GM12878 (cell line): ENCODE data around the gene MTX1. TPM values are rescaled to one million over a fixed set of nuclear protein-coding genes. Genes with fewer than 3 reads are reported as not detected.

ENCODE experiments used
- ATAC-seq: fragments of 200-7000 bp; cut with Tn5 transposase; 3 replicates; pipeline ENCODE4 v1.9.1; 2020; ENCODE audit warnings: mild to moderate bottlenecking, moderate library complexity
- BruUV-seq: library from RNA; stranded (reverse); fragments of 400-500 nt; replicated peaks from 2 replicates; lab custom pipeline; 2021; lab: Mats Ljungman, UMichigan
- CTCF ChIA-PET: fragments of 300-600 bp; sonication (Branson Sonifier 250); formaldehyde crosslinking; extraction: SDS; loops from one replicate; lab custom pipeline; 2021; ENCODE audit warnings: inconsistent platforms; lab: Yijun Ruan, JAX
- POLR2A ChIA-PET: fragments of 350-600 bp; formaldehyde crosslinking; extraction: SDS; loops from one replicate; lab custom pipeline; 2021; ENCODE audit warnings: inconsistent platforms; lab: Charles Lee
- RAD21 ChIA-PET: fragments of 300-600 bp; sonication (Branson Sonifier 250); formaldehyde crosslinking; loops from one replicate; lab custom pipeline; 2023; ENCODE audit warnings: antibody characterized with exemption; ENCODE audit not compliant: unreplicated experiment; lab: Charles Lee
- SMC1A ChIA-PET: fragments of 300-600 bp; sonication (Branson Sonifier 250); formaldehyde crosslinking; loops from one replicate; lab custom pipeline; 2023; ENCODE audit not compliant: unreplicated experiment, uncharacterized antibody; lab: Charles Lee
- DNase-seq: peaks from one replicate; pipeline ENCODE4 v3.0.0-alpha.2; 2011; ENCODE audit warnings: low read depth, low spot score
- FAIRE-seq: peaks from 3 replicates; lab custom pipeline; 2011; peaks lifted over from hg19 to GRCh38; lab: Jason Lieb, UNC
- H2AFZ ChIP-seq: 2 replicates; pipeline ENCODE4 v1.6.0; 2011; ENCODE audit warnings: low read depth, low read length, control low read depth; ENCODE audit not compliant: control insufficient read depth
- H3K27ac ChIP-seq: 2 replicates; pipeline ENCODE4 v1.5.1; 2011; ENCODE audit warnings: control low read depth; ENCODE audit not compliant: control insufficient read depth, insufficient read depth
- H3K27me3 ChIP-seq, 2 experiments: replicated peaks in 1 of 2; 2 replicates each; pipeline versions ENCODE4 v1.6.0 to v1.6.1; 2011; ENCODE audit warnings: low read length in 1 of 2; ENCODE audit not compliant: control insufficient read depth in 2 of 2, insufficient read depth in 2 of 2
- H3K36me3 ChIP-seq, 2 experiments: 2 replicates each; pipeline ENCODE4 v1.5.1; 2011; ENCODE audit warnings: low read length in 1 of 2; ENCODE audit not compliant: control insufficient read depth in 2 of 2, insufficient read depth in 2 of 2
- H3K4me1 ChIP-seq: 2 replicates; pipeline ENCODE4 v1.6.1; 2011; ENCODE audit warnings: mild to moderate bottlenecking, low read length, moderate library complexity, mixed read lengths; ENCODE audit not compliant: control insufficient read depth, insufficient read depth
- H3K4me2 ChIP-seq: 2 replicates; pipeline ENCODE4 v1.6.0; 2011; ENCODE audit warnings: control low read depth; ENCODE audit not compliant: control insufficient read depth, insufficient read depth
- H3K4me3 ChIP-seq: fragments of 200-600 bp; sonication (generic); 2 replicates; pipeline ENCODE4 v1.5.1; 2016
- H3K79me2 ChIP-seq: 2 replicates; pipeline ENCODE4 v1.6.0; 2011; ENCODE audit warnings: low read length; ENCODE audit not compliant: control insufficient read depth, insufficient read depth
- H3K9ac ChIP-seq: 2 replicates; pipeline ENCODE4 v1.8.0; 2011; ENCODE audit warnings: low read length, control low read depth, mixed read lengths; ENCODE audit not compliant: control insufficient read depth, insufficient read depth
- H3K9me3 ChIP-seq: replicated peaks from 3 replicates; pipeline ENCODE4 v1.5.1; 2011; ENCODE audit warnings: mild to moderate bottlenecking, low read length; ENCODE audit not compliant: control insufficient read depth, insufficient read depth
- H4K20me1 ChIP-seq: 2 replicates; pipeline ENCODE4 v1.6.0; 2011; ENCODE audit not compliant: control insufficient read depth, insufficient read depth
- BHLHE40 ChIP-seq, 2 experiments: fragments of 450-650 bp in 1 of 2; IDR thresholded peaks; 2 replicates each; pipeline ENCODE4 v1.6.1; 2011 to 2017; ENCODE audit warnings: low read depth in 2 of 2, borderline replicate concordance in 1 of 2, improper control_type of control experiment in 1 of 2, low read length in 1 of 2, mild to moderate bottlenecking in 1 of 2
- CHD4 ChIP-seq: fragments of 200-600 bp; sonication (generic); IDR thresholded peaks from 2 replicates; pipeline ENCODE4 v1.6.1; 2016; ENCODE audit warnings: mild to moderate bottlenecking
- EP300 ChIP-seq, 2 experiments: fragments of 150-350 bp in 1 of 2; IDR thresholded peaks; 2 replicates each; pipeline ENCODE4 v1.6.1; 2011 to 2012; ENCODE audit warnings: low read depth in 2 of 2, low read length in 2 of 2, borderline replicate concordance in 1 of 2, improper control_type of control experiment in 1 of 2, inconsistent platforms in 1 of 2; ENCODE audit not compliant: control insufficient read depth in 1 of 2
- IRF4 ChIP-seq: IDR thresholded peaks from 2 replicates; pipeline ENCODE4 v1.6.1; 2011; ENCODE audit warnings: low read depth, low read length
- MLLT1 ChIP-seq: fragments of 450-650 bp; IDR thresholded peaks from 2 replicates; pipeline ENCODE4 v1.6.1; 2016; ENCODE audit warnings: mild to moderate bottlenecking
- NFYA ChIP-seq: IDR thresholded peaks from 2 replicates; pipeline ENCODE4 v1.6.1; 2011; ENCODE audit warnings: low read depth, mild to moderate bottlenecking, low read length, improper control_type of control experiment, borderline replicate concordance
- SMARCA5 ChIP-seq: fragments of 450-650 bp; IDR thresholded peaks from 2 replicates; pipeline ENCODE4 v1.6.1; 2017; ENCODE audit warnings: mild to moderate bottlenecking
- TBL1XR1 ChIP-seq: IDR thresholded peaks from 2 replicates; pipeline ENCODE4 v1.6.1; 2012; ENCODE audit warnings: low read depth, low read length, improper control_type of control experiment
- YY1 ChIP-seq: IDR thresholded peaks from 2 replicates; pipeline ENCODE4 v1.6.1; 2011; ENCODE audit warnings: low read depth, mild to moderate bottlenecking, low read length
- WGBS: methylation state at CpG from one replicate; pipeline ENCODE4 v1.1.6; 2016; ENCODE audit warnings: low lambda C conversion rate; ENCODE audit not compliant: insufficient replicate concordance, insufficient coverage; ENCODE audit errors: missing lambda C conversion rate; 5-methylcytosine and 5-hydroxymethylcytosine counted together
- in situ Hi-C: fragments of 300-500 bp; cut with MboI; formaldehyde crosslinking; loops from 9 replicates; pipeline ENCODE4 v1.14.3; 2018; ENCODE audit warnings: mixed read lengths
- intact Hi-C: fragments of 100-400 bp; cut with micrococcal nuclease; formaldehyde crosslinking; loops from one replicate; pipeline ENCODE4 v1.14.2; 2022; ENCODE audit not compliant: unreplicated experiment
- polyA plus RNA-seq, 11 experiments: library from polyadenylated mRNA; depleted of rRNA in 4 of 11; unstranded in 6 of 11; stranded (reverse) in 5 of 11; fragments of >200 nt; fragmentation: Nextera tagmentation in 4 of 11; fragmentation: Illumina TruSeq in 1 of 11; extraction: Ambion mirVana in 4 of 11; extraction: Trizol in 1 of 11; gene quantifications; 1 replicate in 1 of 11; 2 replicates in 10 of 11; pipeline versions ENCODE4 v1.2.1 to v1.2.3, GENCODE V29; 2011 to 2016; ENCODE audit warnings: inconsistent platforms in 2 of 11, missing spikeins in 2 of 11, low read depth in 1 of 11
- total RNA-seq, 4 experiments: library from RNA; depleted of rRNA in 3 of 4; stranded (reverse); fragments of >200 nt in 3 of 4; fragmentation: Illumina TruSeq in 1 of 4; extraction: Trizol in 1 of 4; gene quantifications; 2 replicates each; pipeline versions ENCODE4 v1.2.1 to v1.2.3, GENCODE V29; 2013 to 2021
- TF ChIP-seq, protein P1 (sequence below): IDR thresholded peaks from 2 replicates; pipeline ENCODE4 v1.6.1; 2011; ENCODE audit warnings: mild to moderate bottlenecking, low read depth, low read length, moderate library complexity; ENCODE audit not compliant: insufficient replicate concordance
- TF ChIP-seq, protein P2 (sequence below): IDR thresholded peaks from 2 replicates; pipeline ENCODE4 v1.6.1; 2011; ENCODE audit warnings: low read depth, low read length, improper control_type of control experiment, borderline replicate concordance
- TF ChIP-seq, protein P3 (sequence below): fragments of 450-650 bp; IDR thresholded peaks from 2 replicates; pipeline ENCODE4 v1.6.1; 2017; ENCODE audit warnings: mild to moderate bottlenecking, low read depth, inconsistent platforms; ENCODE audit not compliant: poor library complexity, severe bottlenecking
- TF ChIP-seq, protein P4 (sequence below): fragments of 450-650 bp; IDR thresholded peaks from 2 replicates; pipeline ENCODE4 v1.6.1; 2017; ENCODE audit warnings: antibody characterized with exemption, mild to moderate bottlenecking, moderate library complexity

The MTX1 gene
- total and polyA plus RNA-seq, 10 of the 15 experiments (the other 5 are each of a cell fraction or from before 2014, with no cell fraction given): 15.8 to 92.0 (median 49.1) TPM

DNA sequence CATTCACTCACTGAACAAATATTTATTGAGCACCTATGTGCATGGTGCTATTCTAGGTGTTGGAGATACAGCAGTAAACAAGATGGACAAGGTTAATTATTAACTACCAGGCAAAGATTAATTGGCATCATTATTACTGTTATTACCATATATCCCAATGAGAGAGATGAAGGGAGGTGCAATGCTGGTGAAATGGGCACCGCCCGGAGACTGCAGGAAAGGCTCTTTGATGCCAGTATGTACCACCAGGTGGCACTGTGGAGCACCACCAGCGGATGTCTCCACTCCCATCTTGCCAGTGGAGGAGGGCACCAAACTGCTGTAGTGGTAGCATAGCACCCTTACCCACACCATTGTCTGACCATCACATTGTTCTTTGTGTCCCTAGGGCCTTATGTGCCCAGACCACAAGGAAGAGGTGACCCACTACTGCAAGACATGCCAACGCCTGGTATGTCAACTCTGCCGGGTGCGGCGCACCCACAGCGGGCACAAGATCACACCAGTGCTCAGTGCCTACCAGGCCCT lies 31.9 kb upstream of the MTX1 start:
- ATAC-seq (peak; percentile 69), DNase-seq (no peak), FAIRE-seq (peak; percentile 99)
- no peak overlapping the region for H3K9ac ChIP-seq
- H3K4me1 ChIP-seq: peaks cover 26% of the 10 kb centered on the region
- H3K36me3 ChIP-seq: no peaks in the 10 kb centered on the region
- no peaks in the 10 kb centered on the region for H3K27me3 ChIP-seq
- no peak overlapping the region for H3K4me3 ChIP-seq
- no peak overlapping the region; the same call in 1 of the 2 replicates for H2AFZ ChIP-seq
- RAD21 ChIA-PET: interaction anchor here (1.0 to 4.8 kb wide), 6 partner anchors 17 to 85 kb away, joined by 3 to 77 read pairs (median 8); no protein-coding TSS in a partner anchor
- intact Hi-C loops: loop anchor here (1.0 kb wide), 1 partner anchor 50 kb away; no protein-coding TSS in a partner anchor
- CTCF ChIA-PET: interaction anchor here (0.6 to 9.7 kb wide), 12 partner anchors 9 to 555 kb away, joined by 3 to 244 read pairs (median 10); partner anchors contain the start of gene THBS3
- in situ Hi-C loops: no loop called here
- POLR2A ChIA-PET: interaction anchor here (0.6 to 7.4 kb wide), 5 partner anchors 9 to 49 kb away, joined by 3 to 77 read pairs (median 6); no protein-coding TSS in a partner anchor
- H4K20me1 ChIP-seq: no peaks in the 10 kb centered on the region
- no peaks in the 10 kb centered on the region; the same call in 2 of the 3 replicates for H3K9me3 ChIP-seq
- H3K4me2 ChIP-seq: no peak overlapping the region
- no TSS peak for BruUV-seq
- peaks cover 12% of the 10 kb centered on the region for H3K79me2 ChIP-seq
- WGBS: 63% methylated on average over 8 of the region's 8 CpGs
- H3K27ac ChIP-seq: no peak overlapping the region
- SMC1A ChIA-PET: interaction anchor here (0.5 to 4.7 kb wide), 7 partner anchors 9 to 87 kb away, joined by 3 to 46 read pairs (median 12); partner anchors contain the start of genes MTX1 and THBS3
- TF ChIP-seq IRF4: peak; percentile 52; the same call in 1 of the 2 replicates
- TF ChIP-seq, protein P1, sequence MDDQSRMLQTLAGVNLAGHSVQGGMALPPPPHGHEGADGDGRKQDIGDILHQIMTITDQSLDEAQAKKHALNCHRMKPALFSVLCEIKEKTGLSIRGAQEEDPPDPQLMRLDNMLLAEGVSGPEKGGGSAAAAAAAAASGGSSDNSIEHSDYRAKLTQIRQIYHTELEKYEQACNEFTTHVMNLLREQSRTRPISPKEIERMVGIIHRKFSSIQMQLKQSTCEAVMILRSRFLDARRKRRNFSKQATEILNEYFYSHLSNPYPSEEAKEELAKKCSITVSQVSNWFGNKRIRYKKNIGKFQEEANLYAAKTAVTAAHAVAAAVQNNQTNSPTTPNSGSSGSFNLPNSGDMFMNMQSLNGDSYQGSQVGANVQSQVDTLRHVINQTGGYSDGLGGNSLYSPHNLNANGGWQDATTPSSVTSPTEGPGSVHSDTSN: no peak
- TF ChIP-seq, protein P2, sequence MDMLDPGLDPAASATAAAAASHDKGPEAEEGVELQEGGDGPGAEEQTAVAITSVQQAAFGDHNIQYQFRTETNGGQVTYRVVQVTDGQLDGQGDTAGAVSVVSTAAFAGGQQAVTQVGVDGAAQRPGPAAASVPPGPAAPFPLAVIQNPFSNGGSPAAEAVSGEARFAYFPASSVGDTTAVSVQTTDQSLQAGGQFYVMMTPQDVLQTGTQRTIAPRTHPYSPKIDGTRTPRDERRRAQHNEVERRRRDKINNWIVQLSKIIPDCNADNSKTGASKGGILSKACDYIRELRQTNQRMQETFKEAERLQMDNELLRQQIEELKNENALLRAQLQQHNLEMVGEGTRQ: no peak
- peak; percentile 77; the same call in 1 of the 2 replicates for TF ChIP-seq SMARCA5
- no peak for TF ChIP-seq EP300 (IDR thresholded peaks at IDR 0.05; ENCODE audit: borderline replicate concordance in 1 of 2, control insufficient read depth in 1 of 2, low read depth in 2 of 2, low read length in 2 of 2)
- TF ChIP-seq, protein P3, sequence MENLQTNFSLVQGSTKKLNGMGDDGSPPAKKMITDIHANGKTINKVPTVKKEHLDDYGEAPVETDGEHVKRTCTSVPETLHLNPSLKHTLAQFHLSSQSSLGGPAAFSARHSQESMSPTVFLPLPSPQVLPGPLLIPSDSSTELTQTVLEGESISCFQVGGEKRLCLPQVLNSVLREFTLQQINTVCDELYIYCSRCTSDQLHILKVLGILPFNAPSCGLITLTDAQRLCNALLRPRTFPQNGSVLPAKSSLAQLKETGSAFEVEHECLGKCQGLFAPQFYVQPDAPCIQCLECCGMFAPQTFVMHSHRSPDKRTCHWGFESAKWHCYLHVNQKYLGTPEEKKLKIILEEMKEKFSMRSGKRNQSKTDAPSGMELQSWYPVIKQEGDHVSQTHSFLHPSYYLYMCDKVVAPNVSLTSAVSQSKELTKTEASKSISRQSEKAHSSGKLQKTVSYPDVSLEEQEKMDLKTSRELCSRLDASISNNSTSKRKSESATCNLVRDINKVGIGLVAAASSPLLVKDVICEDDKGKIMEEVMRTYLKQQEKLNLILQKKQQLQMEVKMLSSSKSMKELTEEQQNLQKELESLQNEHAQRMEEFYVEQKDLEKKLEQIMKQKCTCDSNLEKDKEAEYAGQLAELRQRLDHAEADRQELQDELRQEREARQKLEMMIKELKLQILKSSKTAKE: no peak
- TF ChIP-seq CHD4: no peak
- TF ChIP-seq NFYA: no peak
- TF ChIP-seq, protein P4, sequence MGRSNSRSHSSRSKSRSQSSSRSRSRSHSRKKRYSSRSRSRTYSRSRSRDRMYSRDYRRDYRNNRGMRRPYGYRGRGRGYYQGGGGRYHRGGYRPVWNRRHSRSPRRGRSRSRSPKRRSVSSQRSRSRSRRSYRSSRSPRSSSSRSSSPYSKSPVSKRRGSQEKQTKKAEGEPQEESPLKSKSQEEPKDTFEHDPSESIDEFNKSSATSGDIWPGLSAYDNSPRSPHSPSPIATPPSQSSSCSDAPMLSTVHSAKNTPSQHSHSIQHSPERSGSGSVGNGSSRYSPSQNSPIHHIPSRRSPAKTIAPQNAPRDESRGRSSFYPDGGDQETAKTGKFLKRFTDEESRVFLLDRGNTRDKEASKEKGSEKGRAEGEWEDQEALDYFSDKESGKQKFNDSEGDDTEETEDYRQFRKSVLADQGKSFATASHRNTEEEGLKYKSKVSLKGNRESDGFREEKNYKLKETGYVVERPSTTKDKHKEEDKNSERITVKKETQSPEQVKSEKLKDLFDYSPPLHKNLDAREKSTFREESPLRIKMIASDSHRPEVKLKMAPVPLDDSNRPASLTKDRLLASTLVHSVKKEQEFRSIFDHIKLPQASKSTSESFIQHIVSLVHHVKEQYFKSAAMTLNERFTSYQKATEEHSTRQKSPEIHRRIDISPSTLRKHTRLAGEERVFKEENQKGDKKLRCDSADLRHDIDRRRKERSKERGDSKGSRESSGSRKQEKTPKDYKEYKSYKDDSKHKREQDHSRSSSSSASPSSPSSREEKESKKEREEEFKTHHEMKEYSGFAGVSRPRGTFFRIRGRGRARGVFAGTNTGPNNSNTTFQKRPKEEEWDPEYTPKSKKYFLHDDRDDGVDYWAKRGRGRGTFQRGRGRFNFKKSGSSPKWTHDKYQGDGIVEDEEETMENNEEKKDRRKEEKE: no peak
- no peak for TF ChIP-seq MLLT1
- TF ChIP-seq YY1: peak; percentile 78
- TF ChIP-seq BHLHE40 (IDR thresholded peaks at IDR 0.05; ENCODE audit: borderline replicate concordance in 1 of 2, low read depth in 2 of 2, low read length in 1 of 2): peak in 1 of 2 experiments; percentile 10; a peak in 1 of 4 replicates
- TF ChIP-seq TBL1XR1: no peak
